Activated naive CD8-positive, alpha-beta T cell treated with anti-CD3 and anti-CD28 coated beads, Interleukin-2, amount 10 ng/mL, durations not matched to agents 7 days and 5 days (primary cell): ENCODE results near the gene PITRM1. TPM values are rescaled to one million over a fixed set of nuclear protein-coding genes. Genes with fewer than 3 reads are reported as not detected.

ENCODE experiments used
- ATAC-seq: fragments of 150-1000 bp; cut with Tn5 transposase; one replicate; pipeline ENCODE4 v1.10.0; 2021; ENCODE audit warnings: low read depth, moderate library complexity
- POLR2A ChIA-PET: fragments of 350-600 bp; sonication (Branson Sonifier 250); formaldehyde crosslinking; loops from one replicate; lab custom pipeline; 2021; ENCODE audit warnings: antibody characterized with exemption; lab: Charles Lee
- DNase-seq: peaks from one replicate; pipeline ENCODE4 v3.0.0; 2021
- H3K27ac Mint-ChIP-seq: one replicate; pipeline ENCODE4 v1.8.0; 2022; ENCODE audit warnings: mild to moderate bottlenecking, mixed read lengths
- H3K27me3 Mint-ChIP-seq: one replicate; pipeline ENCODE4 v1.8.0; 2022; ENCODE audit warnings: mild to moderate bottlenecking, moderate library complexity, mixed read lengths
- H3K36me3 Mint-ChIP-seq: one replicate; pipeline ENCODE4 v1.8.0; 2021; ENCODE audit warnings: mild to moderate bottlenecking, mixed read lengths
- H3K4me1 Mint-ChIP-seq: one replicate; pipeline ENCODE4 v1.8.0; 2021; ENCODE audit warnings: mixed read lengths
- H3K4me3 Mint-ChIP-seq: one replicate; pipeline ENCODE4 v1.8.0; 2022; ENCODE audit warnings: mild to moderate bottlenecking, moderate library complexity, mixed read lengths
- H3K9me3 Mint-ChIP-seq: one replicate; pipeline ENCODE4 v1.8.0; 2021; ENCODE audit warnings: mixed read lengths
- total RNA-seq, 2 experiments: library from RNA; stranded (reverse); gene quantifications; one replicate each; pipeline ENCODE4 v1.2.3, GENCODE V29; 2021

PITRM1 gene
- total RNA-seq, 2 experiments from 2014 or later, result 64.4 to 65.2 TPM

- DNase-seq (no peak), ATAC-seq (no peak)
- H3K4me1 Mint-ChIP-seq, result peaks cover 8% of the 10 kb centered on the region
- peaks cover 3% of the 10 kb centered on the region for H3K27me3 Mint-ChIP-seq
- peaks cover 11% of the 10 kb centered on the region for H3K36me3 Mint-ChIP-seq
- POLR2A ChIA-PET, result interaction anchor here (0.6 kb wide), 1 partner anchor 77 kb away, joined by 3 read pairs; no protein-coding TSS in a partner anchor
- no peak overlapping the region for H3K4me3 Mint-ChIP-seq
- H3K27ac Mint-ChIP-seq, result no peak overlapping the region
- no peaks in the 10 kb centered on the region for H3K9me3 Mint-ChIP-seq
Observed at GRCh38 chr10:3169271-3169670, 3.3 kb downstream of the PITRM1 start.

- Mint-ChIP-seq H3K27me3 (no peaks in the 10 kb centered on the region), H3K9me3 (no peaks in the 10 kb centered on the region)
- POLR2A ChIA-PET, result no interaction called here
Observed at GRCh38 chr10:3167611-3168330, 4.8 kb downstream of the PITRM1 start.

GRCh38 chr10:3166496-3167290 is 5.9 kb downstream of the PITRM1 start:
- Mint-ChIP-seq H3K4me1 (peaks cover 3% of the 10 kb centered on the region), H3K36me3 (peaks cover 17% of the 10 kb centered on the region), H3K4me3 (no peak overlapping the region), H3K27me3 (no peaks in the 10 kb centered on the region), H3K27ac (no peak overlapping the region), H3K9me3 (no peaks in the 10 kb centered on the region)
- DNase-seq (no peak), ATAC-seq (no peak)
- POLR2A ChIA-PET, result no interaction called here

More at GRCh38 chr10:3167611-3168330, 4.8 kb downstream of the PITRM1 start:
- no peak overlapping the region for H3K27ac Mint-ChIP-seq
- peaks cover 12% of the 10 kb centered on the region for H3K36me3 Mint-ChIP-seq
- ATAC-seq, result no peak
- no peak for DNase-seq
- no peak overlapping the region for H3K4me3 Mint-ChIP-seq
- H3K4me1 Mint-ChIP-seq, result peaks cover 4% of the 10 kb centered on the region

GRCh38 chr10:3165196-3165595 is 7.4 kb downstream of the PITRM1 start:
- Mint-ChIP-seq H3K9me3 (no peaks in the 10 kb centered on the region), H3K36me3 (peaks cover 18% of the 10 kb centered on the region), H3K27ac (no peak overlapping the region), H3K4me1 (peaks cover 1% of the 10 kb centered on the region), H3K4me3 (no peak overlapping the region), H3K27me3 (no peaks in the 10 kb centered on the region)
- DNase-seq, result no peak
- POLR2A ChIA-PET, result interaction anchor here (0.6 kb wide), 1 partner anchor 608 kb away, joined by 3 read pairs; no protein-coding TSS in a partner anchor
- no peak for ATAC-seq

- H3K27me3 Mint-ChIP-seq, result no peaks in the 10 kb centered on the region
- H3K4me3 Mint-ChIP-seq, result no peak overlapping the region
- H3K4me1 Mint-ChIP-seq, result no peaks in the 10 kb centered on the region
- H3K27ac Mint-ChIP-seq, result no peak overlapping the region
- H3K9me3 Mint-ChIP-seq, result no peaks in the 10 kb centered on the region
- ATAC-seq, result no peak
- H3K36me3 Mint-ChIP-seq, result peaks cover 21% of the 10 kb centered on the region
- POLR2A ChIA-PET, result interaction anchor here (1.2 kb wide), 1 partner anchor 9 kb away, joined by 4 read pairs; the partner anchor contains the start of gene PITRM1
- DNase-seq, result no peak
Observed at GRCh38 chr10:3163879-3164278, 8.7 kb downstream of the PITRM1 start.

- no peak for ATAC-seq
- Mint-ChIP-seq H3K27ac (no peak overlapping the region), H3K9me3 (no peaks in the 10 kb centered on the region), H3K36me3 (peaks cover 22% of the 10 kb centered on the region), H3K27me3 (no peaks in the 10 kb centered on the region), H3K4me1 (no peaks in the 10 kb centered on the region), H3K4me3 (no peak overlapping the region)
- no peak for DNase-seq
- POLR2A ChIA-PET, result interaction anchor here (1.2 kb wide), 1 partner anchor 10 kb away, joined by 4 read pairs; the partner anchor contains the start of gene PITRM1
Observed at GRCh38 chr10:3162533-3162932, 10.0 kb downstream of the PITRM1 start.

GRCh38 chr10:3159152-3159551 is 13.4 kb downstream of the PITRM1 start:
- ATAC-seq (no peak), DNase-seq (no peak)
- no peak overlapping the region for H3K27ac Mint-ChIP-seq
- no peaks in the 10 kb centered on the region for H3K9me3 Mint-ChIP-seq
- H3K27me3 Mint-ChIP-seq, result no peaks in the 10 kb centered on the region
- peaks cover 30% of the 10 kb centered on the region for H3K36me3 Mint-ChIP-seq
- POLR2A ChIA-PET, result no interaction called here
- H3K4me1 Mint-ChIP-seq, result no peaks in the 10 kb centered on the region
- H3K4me3 Mint-ChIP-seq, result no peak overlapping the region

- H3K36me3 Mint-ChIP-seq, result peaks cover 31% of the 10 kb centered on the region
- no peak for ATAC-seq
- H3K27ac Mint-ChIP-seq, result no peak overlapping the region
- no peaks in the 10 kb centered on the region for H3K4me1 Mint-ChIP-seq
- no peak for DNase-seq
- H3K4me3 Mint-ChIP-seq, result no peak overlapping the region
- H3K9me3 Mint-ChIP-seq, result no peaks in the 10 kb centered on the region
- no peaks in the 10 kb centered on the region for H3K27me3 Mint-ChIP-seq
- POLR2A ChIA-PET, result no interaction called here
Observed at GRCh38 chr10:3154666-3155065, 17.9 kb downstream of the PITRM1 start.

- peaks cover 26% of the 10 kb centered on the region for H3K36me3 Mint-ChIP-seq
- no peak overlapping the region for H3K27ac Mint-ChIP-seq
- H3K27me3 Mint-ChIP-seq, result no peaks in the 10 kb centered on the region
- H3K4me1 Mint-ChIP-seq, result no peaks in the 10 kb centered on the region
- ATAC-seq, result no peak
- H3K4me3 Mint-ChIP-seq, result no peak overlapping the region
- DNase-seq, result no peak
- H3K9me3 Mint-ChIP-seq, result no peaks in the 10 kb centered on the region
- POLR2A ChIA-PET, result no interaction called here
Observed at GRCh38 chr10:3152566-3152935, 20.0 kb downstream of the PITRM1 start.

GRCh38 chr10:3151889-3152565 is 20.6 kb downstream of the PITRM1 start:
- ATAC-seq (no peak), DNase-seq (no peak)
- H3K9me3 Mint-ChIP-seq, result no peaks in the 10 kb centered on the region
- peaks cover 26% of the 10 kb centered on the region for H3K36me3 Mint-ChIP-seq
- no peak overlapping the region for H3K27ac Mint-ChIP-seq
- H3K27me3 Mint-ChIP-seq, result no peaks in the 10 kb centered on the region
- POLR2A ChIA-PET, result no interaction called here
- no peak overlapping the region for H3K4me3 Mint-ChIP-seq
- no peaks in the 10 kb centered on the region for H3K4me1 Mint-ChIP-seq

- DNase-seq (no peak), ATAC-seq (no peak)
- no peaks in the 10 kb centered on the region for H3K9me3 Mint-ChIP-seq
- no peak overlapping the region for H3K27ac Mint-ChIP-seq
- H3K36me3 Mint-ChIP-seq, result peaks cover 26% of the 10 kb centered on the region
- H3K27me3 Mint-ChIP-seq, result no peaks in the 10 kb centered on the region
- no peaks in the 10 kb centered on the region for H3K4me1 Mint-ChIP-seq
- POLR2A ChIA-PET, result no interaction called here
- no peak overlapping the region for H3K4me3 Mint-ChIP-seq
Observed at GRCh38 chr10:3150961-3151360, 21.6 kb downstream of the PITRM1 start.

- no peak for DNase-seq
- Mint-ChIP-seq H3K4me3 (no peak overlapping the region), H3K27me3 (no peaks in the 10 kb centered on the region), H3K4me1 (no peaks in the 10 kb centered on the region), H3K36me3 (peaks cover 24% of the 10 kb centered on the region), H3K27ac (no peak overlapping the region), H3K9me3 (no peaks in the 10 kb centered on the region)
- POLR2A ChIA-PET, result no interaction called here
- ATAC-seq, result no peak
Observed at GRCh38 chr10:3150366-3150765, 22.2 kb downstream of the PITRM1 start.

- POLR2A ChIA-PET, result no interaction called here
- H3K36me3 Mint-ChIP-seq, result peaks cover 19% of the 10 kb centered on the region
- no peak for ATAC-seq
Observed at GRCh38 chr10:3149918-3150317, 22.7 kb downstream of the PITRM1 start.

More at GRCh38 chr10:3149918-3150317, 22.7 kb downstream of the PITRM1 start:
- no peak for DNase-seq
- H3K27me3 Mint-ChIP-seq, result no peaks in the 10 kb centered on the region
- H3K4me3 Mint-ChIP-seq, result no peak overlapping the region
- no peaks in the 10 kb centered on the region for H3K4me1 Mint-ChIP-seq
- H3K9me3 Mint-ChIP-seq, result no peaks in the 10 kb centered on the region
- H3K27ac Mint-ChIP-seq, result no peak overlapping the region
